ENCODE measurements around the gene NLRP10. TPM values are rescaled to one million over a fixed set of nuclear protein-coding genes. Genes with fewer than 3 reads are reported as not detected.

Gene NLRP10
- total and polyA plus RNA-seq, 2 experiments from 2014 or later = not detected

DNA sequence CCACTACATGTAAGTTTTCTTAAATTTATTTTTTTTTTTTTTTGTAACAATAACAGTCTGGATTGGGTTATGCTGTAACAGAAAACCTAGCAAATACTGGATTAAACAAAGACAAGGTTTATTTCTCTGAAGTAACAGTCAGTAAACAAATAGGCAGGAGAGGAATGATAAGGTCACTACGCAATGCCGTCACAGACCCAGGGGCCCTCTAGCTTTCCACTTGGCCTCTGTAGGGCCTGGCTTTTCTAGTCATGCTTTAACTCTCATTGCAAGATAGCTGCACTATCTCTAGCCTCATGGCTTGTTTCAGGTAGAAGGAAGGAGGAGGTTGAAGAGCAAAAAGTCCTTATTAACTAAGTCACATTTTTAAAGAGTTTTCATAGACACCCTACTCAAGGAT is 40.7 kb downstream of the NLRP10 start:
- H3K4me3 ChIP-seq = no peak overlapping the region
- no peaks in the 10 kb centered on the region for H3K4me1 ChIP-seq (ENCODE audit: low read depth)

DNA sequence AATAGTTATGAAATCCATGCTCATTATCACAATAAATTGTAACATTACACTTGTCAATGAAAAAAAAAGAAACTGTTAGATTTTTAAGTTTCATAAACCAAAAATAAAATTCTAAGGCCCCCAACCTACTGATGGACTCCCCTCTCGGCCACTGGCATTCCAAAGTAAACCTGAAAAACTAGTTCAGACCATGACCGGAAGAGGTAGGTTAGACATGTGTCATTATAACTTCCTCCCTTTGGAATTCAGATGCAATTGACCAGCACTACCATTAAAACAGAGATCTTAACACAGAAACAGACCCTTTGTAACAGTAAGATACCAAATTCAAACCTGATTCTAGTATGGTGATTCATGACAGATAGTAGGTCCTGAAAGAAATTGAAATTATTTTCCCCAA is 47.1 kb downstream of the NLRP10 start:
- Histone ChIP-seq H3K4me1 (ENCODE audit: low read depth) (no peaks in the 10 kb centered on the region), H3K36me3 (no peaks in the 10 kb centered on the region), H3K4me3 (no peak overlapping the region), H3K27ac (no peak overlapping the region), H3K9me3 (ENCODE audit: low read depth) (no peaks in the 10 kb centered on the region), H3K27me3 (no peaks in the 10 kb centered on the region)
- TF ChIP-seq, protein P1, sequence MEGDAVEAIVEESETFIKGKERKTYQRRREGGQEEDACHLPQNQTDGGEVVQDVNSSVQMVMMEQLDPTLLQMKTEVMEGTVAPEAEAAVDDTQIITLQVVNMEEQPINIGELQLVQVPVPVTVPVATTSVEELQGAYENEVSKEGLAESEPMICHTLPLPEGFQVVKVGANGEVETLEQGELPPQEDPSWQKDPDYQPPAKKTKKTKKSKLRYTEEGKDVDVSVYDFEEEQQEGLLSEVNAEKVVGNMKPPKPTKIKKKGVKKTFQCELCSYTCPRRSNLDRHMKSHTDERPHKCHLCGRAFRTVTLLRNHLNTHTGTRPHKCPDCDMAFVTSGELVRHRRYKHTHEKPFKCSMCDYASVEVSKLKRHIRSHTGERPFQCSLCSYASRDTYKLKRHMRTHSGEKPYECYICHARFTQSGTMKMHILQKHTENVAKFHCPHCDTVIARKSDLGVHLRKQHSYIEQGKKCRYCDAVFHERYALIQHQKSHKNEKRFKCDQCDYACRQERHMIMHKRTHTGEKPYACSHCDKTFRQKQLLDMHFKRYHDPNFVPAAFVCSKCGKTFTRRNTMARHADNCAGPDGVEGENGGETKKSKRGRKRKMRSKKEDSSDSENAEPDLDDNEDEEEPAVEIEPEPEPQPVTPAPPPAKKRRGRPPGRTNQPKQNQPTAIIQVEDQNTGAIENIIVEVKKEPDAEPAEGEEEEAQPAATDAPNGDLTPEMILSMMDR (IDR thresholded peaks at IDR 0.05; ENCODE audit: low read depth, low read length) = no peak
- no peak for DNase-seq (ENCODE audit: low read depth in 1 of 2, low spot score in 1 of 2)

More for the DNA sequence above, 40.7 kb downstream of the NLRP10 start:
- no peaks in the 10 kb centered on the region for H3K9me3 ChIP-seq (ENCODE audit: low read depth)
- no peaks in the 10 kb centered on the region for H3K27me3 ChIP-seq
- TF ChIP-seq, protein P1 (IDR thresholded peaks at IDR 0.05; ENCODE audit: low read depth, low read length) = no peak
- H3K27ac ChIP-seq = no peak overlapping the region
- no peaks in the 10 kb centered on the region for H3K36me3 ChIP-seq
- DNase-seq (ENCODE audit: low read depth in 1 of 2, low spot score in 1 of 2) = no peak

Other genes starting within 250 kb of the NLRP10 start
- not detected in 2 replicates for gene OR5P2, start 168.5 kb downstream of the NLRP10 start, total RNA-seq
- not detected in 2 replicates for gene OR5P2, start 168.5 kb downstream of the NLRP10 start, polyA plus RNA-seq
- not detected in 2 replicates for gene OR5P3, start 134.6 kb downstream of the NLRP10 start, total RNA-seq
- gene OR5P3, start 134.6 kb downstream of the NLRP10 start, polyA plus RNA-seq = not detected in 2 replicates
- not detected in 2 replicates for gene OR10A6, start 34.2 kb downstream of the NLRP10 start, total RNA-seq
- not detected in 2 replicates for gene OR10A6, start 34.2 kb downstream of the NLRP10 start, polyA plus RNA-seq
- not detected in 2 replicates for gene OR10A3, start 23.7 kb downstream of the NLRP10 start, total RNA-seq
- gene OR10A3, start 23.7 kb downstream of the NLRP10 start, polyA plus RNA-seq = not detected in 2 replicates
- gene EIF3F, start 21.9 kb upstream of the NLRP10 start, total RNA-seq = 271 and 306 TPM in 2 replicates
- gene EIF3F, start 21.9 kb upstream of the NLRP10 start, polyA plus RNA-seq = 150 and 215 TPM in 2 replicates
- gene TUB, start 115.8 kb upstream of the NLRP10 start, total RNA-seq = 22.9 and 48.2 TPM in 2 replicates
- gene TUB, start 115.8 kb upstream of the NLRP10 start, polyA plus RNA-seq = 6.7 and 16.1 TPM in 2 replicates
- 8.7 and 14.3 TPM in 2 replicates for gene RIC3, start 203.6 kb upstream of the NLRP10 start, total RNA-seq
- gene RIC3, start 203.6 kb upstream of the NLRP10 start, polyA plus RNA-seq = 12.4 and 22.1 TPM in 2 replicates